SJSA1 (cell line): ENCODE results near the gene BBS9. TPM values are rescaled to one million over a fixed set of nuclear protein-coding genes. Genes with fewer than 3 reads are reported as not detected.

ENCODE experiments used
- DNase-seq, 2 experiments: peaks; one replicate each; pipeline ENCODE4 v3.0.0-alpha.2; 2015 to 2020; ENCODE audit warnings: low spot score in 2 of 2, low read depth in 1 of 2
- H3K27ac ChIP-seq: fragments of 250-450 bp; sonication (Bioruptor Pico); 2 replicates; pipeline ENCODE4 v1.5.1; 2020; ENCODE audit warnings: mild to moderate bottlenecking, moderate library complexity
- H3K27me3 ChIP-seq: fragments of 250-450 bp; sonication (Bioruptor Pico); replicated peaks from 2 replicates; pipeline ENCODE4 v1.5.1; 2020; ENCODE audit warnings: mild to moderate bottlenecking, moderate library complexity
- H3K36me3 ChIP-seq: fragments of 250-450 bp; sonication (Bioruptor Pico); 2 replicates; pipeline ENCODE4 v1.5.1; 2020; ENCODE audit warnings: mild to moderate bottlenecking
- H3K4me1 ChIP-seq: fragments of 250-450 bp; sonication (Bioruptor Pico); replicated peaks from 2 replicates; pipeline ENCODE4 v1.6.1; 2021; ENCODE audit warnings: mild to moderate bottlenecking
- H3K4me3 ChIP-seq: fragments of 250-450 bp; sonication (Bioruptor Pico); 2 replicates; pipeline ENCODE4 v1.5.1; 2020; ENCODE audit warnings: mild to moderate bottlenecking
- H3K9me3 ChIP-seq: fragments of 250-450 bp; sonication (Bioruptor Pico); replicated peaks from 2 replicates; pipeline ENCODE4 v1.5.1; 2020; ENCODE audit warnings: mild to moderate bottlenecking
- total RNA-seq: library from RNA; depleted of rRNA; stranded (reverse); fragments of >200 nt; shearing (Covaris generic); gene quantifications from 2 replicates; pipeline ENCODE4 v1.2.3, GENCODE V29; 2014

BBS9 gene
- total RNA-seq, 1 experiment from 2014 or later = 3.6 TPM

GRCh38 chr7:33143996-33144718, 14.8 kb downstream of the BBS9 start:
- H3K4me3 ChIP-seq = no peak overlapping the region

DNA sequence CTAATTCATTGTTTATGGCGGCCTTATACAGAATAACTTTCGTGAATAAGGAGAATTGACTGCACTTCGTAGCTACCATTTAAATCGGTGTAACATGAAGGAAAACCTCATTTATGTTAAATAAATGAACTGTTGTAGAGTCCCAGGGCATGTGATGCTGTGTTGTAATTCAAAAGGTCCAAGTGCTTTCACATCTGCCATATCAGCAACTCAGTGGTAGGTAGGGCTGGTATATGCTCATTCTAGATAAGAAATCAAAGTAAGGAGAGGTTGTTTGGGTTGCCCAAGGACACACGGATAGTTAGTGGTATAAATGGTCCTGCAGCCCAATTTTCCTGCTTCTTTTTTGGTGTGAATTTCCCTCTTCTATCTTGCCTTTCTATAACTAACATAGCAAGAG, 15.8 kb downstream of the BBS9 start:
- Histone ChIP-seq H3K9me3 (no peaks in the 10 kb centered on the region), H3K4me3 (no peak overlapping the region), H3K27ac (no peak overlapping the region), H3K36me3 (no peaks in the 10 kb centered on the region), H3K27me3 (no peaks in the 10 kb centered on the region), H3K4me1 (no peaks in the 10 kb centered on the region)
- no peak for DNase-seq

More at GRCh38 chr7:33143996-33144718, 14.8 kb downstream of the BBS9 start:
- no peak overlapping the region for H3K27ac ChIP-seq
- DNase-seq = no peak
- H3K36me3 ChIP-seq = no peaks in the 10 kb centered on the region
- H3K27me3 ChIP-seq = no peaks in the 10 kb centered on the region
- no peaks in the 10 kb centered on the region for H3K4me1 ChIP-seq
- H3K9me3 ChIP-seq = no peaks in the 10 kb centered on the region

- DNase-seq = no peak
- Histone ChIP-seq H3K4me1 (peaks cover 3% of the 10 kb centered on the region; the same call in 1 of the 2 replicates), H3K4me3 (no peak overlapping the region), H3K9me3 (no peaks in the 10 kb centered on the region), H3K27ac (no peak overlapping the region), H3K27me3 (no peaks in the 10 kb centered on the region), H3K36me3 (no peaks in the 10 kb centered on the region)
These were observed 22.7 kb downstream of the BBS9 start for GRCh38 chr7:33152087-33152486.

DNA sequence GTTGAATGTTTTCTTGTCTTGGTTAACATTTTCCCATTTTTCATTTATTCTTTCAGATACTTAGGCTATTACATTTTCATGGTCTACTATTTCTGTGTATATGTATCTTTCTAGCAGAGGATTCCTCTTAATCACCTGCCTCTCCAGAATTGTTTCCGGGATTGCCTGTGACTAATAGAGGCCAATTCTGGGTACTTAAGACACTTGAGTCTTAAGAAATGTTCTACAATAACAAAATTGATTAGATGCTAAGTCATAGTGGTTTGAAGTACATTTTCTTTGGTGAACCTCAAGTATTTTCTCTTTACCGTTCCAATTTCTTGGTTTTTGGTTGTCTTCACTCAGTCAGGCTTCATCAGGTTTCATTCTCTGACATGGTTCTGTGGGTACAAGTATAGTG, 26.4 kb downstream of the BBS9 start:
- no peak overlapping the region for H3K27ac ChIP-seq
- H3K9me3 ChIP-seq = no peaks in the 10 kb centered on the region
- no peak for DNase-seq
- no peak overlapping the region for H3K4me3 ChIP-seq
- no peaks in the 10 kb centered on the region for H3K27me3 ChIP-seq
- H3K36me3 ChIP-seq = no peaks in the 10 kb centered on the region
- peaks cover 13% of the 10 kb centered on the region for H3K4me1 ChIP-seq

DNA sequence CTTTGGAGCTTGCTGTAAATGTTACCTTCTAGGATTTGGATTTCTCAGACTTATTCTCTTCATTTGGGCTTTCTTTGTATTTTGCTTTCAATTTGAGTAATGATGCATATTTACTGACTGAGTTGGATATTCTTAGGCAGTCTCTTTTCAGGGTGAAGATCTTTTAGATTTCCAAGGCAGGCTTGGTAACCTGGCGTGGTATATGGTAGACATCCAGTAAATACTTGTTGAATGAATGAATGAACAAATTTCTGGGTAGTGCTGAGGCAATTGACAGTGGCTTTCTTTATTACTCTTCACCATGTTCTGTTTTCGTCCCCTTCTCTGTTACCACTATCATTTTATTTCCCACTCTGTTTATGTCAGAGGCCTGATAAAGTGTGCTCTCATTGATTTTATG, 27.1 kb downstream of the BBS9 start:
- Histone ChIP-seq H3K36me3 (no peaks in the 10 kb centered on the region), H3K4me3 (no peak overlapping the region), H3K27ac (no peak overlapping the region), H3K27me3 (no peaks in the 10 kb centered on the region), H3K9me3 (no peaks in the 10 kb centered on the region), H3K4me1 (peaks cover 13% of the 10 kb centered on the region)
- DNase-seq = no peak

DNA sequence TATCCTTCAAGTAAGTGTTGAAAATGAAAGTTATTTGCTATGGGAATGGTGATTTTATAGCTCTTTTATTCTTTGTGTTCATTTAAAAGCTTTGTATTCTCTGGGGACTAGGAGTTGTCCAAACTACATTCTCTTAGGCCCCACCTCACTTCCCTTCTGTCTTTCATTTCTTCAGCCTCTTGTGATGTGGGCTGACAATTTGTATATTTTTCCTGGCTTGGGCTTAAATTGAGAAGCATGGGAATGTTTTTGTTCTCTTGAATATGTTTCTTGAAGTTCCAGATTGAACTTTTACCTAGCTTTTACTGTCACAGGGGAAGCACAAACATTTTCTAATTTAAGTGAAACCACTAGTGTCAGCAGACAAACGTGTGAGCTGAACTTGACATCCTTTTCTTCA, 27.9 kb downstream of the BBS9 start:
- Histone ChIP-seq H3K27me3 (no peaks in the 10 kb centered on the region), H3K36me3 (no peaks in the 10 kb centered on the region), H3K9me3 (no peaks in the 10 kb centered on the region), H3K4me3 (no peak overlapping the region), H3K4me1 (peaks cover 13% of the 10 kb centered on the region), H3K27ac (peak overlapping the region; percentile 43)
- peak in 1 of 2 experiments; percentile 60 for DNase-seq

- peaks cover 13% of the 10 kb centered on the region for H3K4me1 ChIP-seq
- H3K27ac ChIP-seq = peak overlapping the region; percentile 43
- H3K36me3 ChIP-seq = no peaks in the 10 kb centered on the region
- H3K9me3 ChIP-seq = no peaks in the 10 kb centered on the region
- DNase-seq = no peak
- no peaks in the 10 kb centered on the region for H3K27me3 ChIP-seq
- no peak overlapping the region for H3K4me3 ChIP-seq
These were observed 28.4 kb downstream of the BBS9 start for GRCh38 chr7:33157781-33158180.

- Histone ChIP-seq H3K27ac (no peak overlapping the region), H3K9me3 (no peaks in the 10 kb centered on the region), H3K4me1 (no peaks in the 10 kb centered on the region), H3K36me3 (no peaks in the 10 kb centered on the region), H3K27me3 (no peaks in the 10 kb centered on the region), H3K4me3 (no peak overlapping the region)
- DNase-seq = no peak
These were observed 48.5 kb downstream of the BBS9 start for GRCh38 chr7:33177876-33178275.

DNA sequence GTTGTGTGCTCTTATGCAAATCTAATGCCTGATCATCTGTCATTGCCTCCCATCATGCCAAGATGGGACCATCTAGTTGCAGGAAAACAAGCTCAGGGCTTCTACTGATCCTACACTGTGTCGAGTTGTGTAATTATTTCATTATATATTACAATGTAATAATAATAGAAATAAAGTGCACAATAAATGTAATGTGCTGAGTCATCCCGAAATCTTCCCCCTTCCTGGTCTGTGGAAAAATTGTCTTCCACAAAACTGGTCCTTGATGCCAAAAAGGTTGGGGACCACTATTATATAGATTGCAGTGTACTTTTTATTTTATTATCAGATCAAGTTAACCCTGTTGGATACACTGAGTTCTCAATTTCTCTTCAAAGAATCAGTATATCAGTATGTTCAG, 50.2 kb downstream of the BBS9 start:
- no peak overlapping the region for H3K27ac ChIP-seq
- no peak overlapping the region for H3K4me3 ChIP-seq
- H3K4me1 ChIP-seq = no peaks in the 10 kb centered on the region
- no peaks in the 10 kb centered on the region for H3K27me3 ChIP-seq
- no peaks in the 10 kb centered on the region for H3K36me3 ChIP-seq
- H3K9me3 ChIP-seq = no peaks in the 10 kb centered on the region
- DNase-seq = no peak

GRCh38 chr7:33183504-33183903, 54.1 kb downstream of the BBS9 start:
- H3K9me3 ChIP-seq = no peaks in the 10 kb centered on the region

DNA sequence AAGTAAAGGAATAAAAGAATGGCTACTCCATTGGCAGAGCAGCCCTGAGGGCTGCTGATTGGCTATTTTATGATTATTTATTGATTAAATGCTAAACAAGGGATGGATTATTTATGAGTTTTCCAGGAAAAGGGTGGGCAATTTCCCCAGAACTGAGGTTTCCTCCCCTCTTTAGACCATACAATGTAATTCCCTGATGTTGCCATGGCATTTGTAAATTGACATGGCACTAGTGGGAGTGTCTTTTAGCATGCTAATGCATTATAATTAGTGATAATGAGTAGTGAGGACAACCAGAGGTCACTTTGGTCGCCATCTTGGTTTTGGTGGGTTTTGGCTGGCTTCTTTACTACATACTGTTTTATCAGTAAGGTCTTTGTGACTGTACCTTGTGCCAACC, 55.5 kb downstream of the BBS9 start:
- Histone ChIP-seq H3K4me3 (no peak overlapping the region), H3K9me3 (no peaks in the 10 kb centered on the region), H3K36me3 (no peaks in the 10 kb centered on the region), H3K27ac (no peak overlapping the region), H3K27me3 (no peaks in the 10 kb centered on the region), H3K4me1 (no peaks in the 10 kb centered on the region)
- DNase-seq = no peak

More at GRCh38 chr7:33183504-33183903, 54.1 kb downstream of the BBS9 start:
- Histone ChIP-seq H3K4me1 (no peaks in the 10 kb centered on the region), H3K27me3 (no peaks in the 10 kb centered on the region), H3K27ac (no peak overlapping the region), H3K4me3 (no peak overlapping the region), H3K36me3 (no peaks in the 10 kb centered on the region)
- DNase-seq = no peak

DNA sequence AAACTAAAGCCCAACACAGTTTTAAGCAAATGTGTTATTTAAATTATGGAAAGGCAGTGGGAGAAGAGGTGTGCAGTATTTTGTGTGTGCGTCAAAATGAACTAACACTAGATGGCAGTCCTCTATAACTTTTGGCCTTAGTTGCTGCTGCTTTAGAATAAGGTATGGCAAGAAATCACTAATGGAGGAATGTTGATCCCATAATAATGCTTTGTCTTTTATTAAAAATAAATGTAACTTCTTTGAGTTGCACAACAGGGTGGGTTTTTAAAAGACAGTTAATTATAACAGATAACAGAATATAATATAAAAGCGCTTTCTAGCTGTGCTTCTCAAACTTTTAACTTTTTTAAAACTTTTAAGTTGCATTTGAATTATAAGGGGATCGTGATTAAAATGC, 56.4 kb downstream of the BBS9 start:
- Histone ChIP-seq H3K27ac (no peak overlapping the region), H3K36me3 (no peaks in the 10 kb centered on the region)

GRCh38 chr7:33186192-33186591, 56.8 kb downstream of the BBS9 start:
- H3K4me1 ChIP-seq = no peaks in the 10 kb centered on the region
- H3K27ac ChIP-seq = no peak overlapping the region
- H3K27me3 ChIP-seq = no peaks in the 10 kb centered on the region
- H3K4me3 ChIP-seq = no peak overlapping the region
- H3K36me3 ChIP-seq = no peaks in the 10 kb centered on the region
- H3K9me3 ChIP-seq = no peaks in the 10 kb centered on the region
- DNase-seq = no peak

More for the DNA sequence above, 56.4 kb downstream of the BBS9 start:
- Histone ChIP-seq H3K9me3 (no peaks in the 10 kb centered on the region), H3K4me3 (no peak overlapping the region), H3K27me3 (no peaks in the 10 kb centered on the region), H3K4me1 (no peaks in the 10 kb centered on the region)
- peak in 1 of 2 experiments; percentile 14 for DNase-seq

DNA sequence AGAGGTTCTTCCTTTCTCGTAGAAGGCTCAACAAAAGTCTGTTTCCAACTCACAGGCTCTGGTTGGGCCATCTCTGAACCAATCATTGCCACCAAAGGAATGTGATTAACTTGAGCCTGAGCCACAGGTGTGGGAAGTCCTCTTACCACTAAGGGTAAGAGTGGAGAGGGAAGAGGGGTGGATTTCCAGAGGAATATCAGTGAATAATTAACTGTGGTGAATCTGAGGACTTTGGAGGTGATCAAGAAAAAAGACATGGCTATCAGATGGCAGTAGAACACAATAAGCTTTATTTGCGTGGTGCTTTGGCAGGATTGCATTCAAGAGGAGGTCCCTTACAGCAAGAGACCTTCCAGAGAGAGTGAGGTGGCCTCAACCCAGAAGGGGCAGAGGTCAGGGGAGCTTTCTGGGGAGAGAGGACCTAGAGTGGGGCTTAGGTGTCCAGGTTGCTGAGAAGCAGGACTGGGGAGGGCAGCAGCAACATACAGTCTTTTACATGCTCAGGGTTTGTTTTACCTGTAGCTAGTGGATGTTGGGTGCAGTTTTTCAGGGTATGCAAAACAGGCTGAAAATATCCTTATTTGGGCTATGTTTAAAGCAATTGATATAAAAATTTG, 61.4 kb downstream of the BBS9 start:
- Histone ChIP-seq H3K9me3 (no peaks in the 10 kb centered on the region), H3K4me1 (no peaks in the 10 kb centered on the region), H3K4me3 (no peak overlapping the region), H3K27ac (no peak overlapping the region), H3K36me3 (no peaks in the 10 kb centered on the region), H3K27me3 (no peaks in the 10 kb centered on the region; the same call in 1 of the 2 replicates)
- DNase-seq = no peak
